Ovary (tissue), 9 donors: ENCODE results near the gene FGFBP2. TPM values are rescaled to one million over a fixed set of nuclear protein-coding genes. Genes with fewer than 3 reads are reported as not detected.

Experiments
- DNase-seq, 5 donors: peaks; one replicate each; pipeline ENCODE4 v3.0.0-alpha.2; 2019 to 2020
- H3K27ac ChIP-seq, 2 donors: fragments of 200-600 bp; one replicate each; pipeline versions ENCODE4 v1.5.1 to v1.8.0; 2019 to 2022
- H3K27me3 ChIP-seq: fragments of 200-600 bp; one replicate; pipeline ENCODE4 v1.8.0; 2022
- H3K36me3 ChIP-seq: fragments of 200-600 bp; sonication (generic); one replicate; pipeline ENCODE4 v1.5.1; 2019
- H3K4me1 ChIP-seq: one replicate; pipeline ENCODE4 v1.8.1; 2013; ENCODE audit warnings: mild to moderate bottlenecking, moderate library complexity; ENCODE audit not compliant: insufficient read depth
- H3K4me3 ChIP-seq: fragments of 200-600 bp; sonication (generic); one replicate; pipeline ENCODE4 v1.5.1; 2017
- H3K9me3 ChIP-seq, 2 donors: fragments of 200-600 bp in 1 of 2; sonication (generic) in 1 of 2; one replicate each; pipeline versions ENCODE4 v1.5.1 to v1.8.1; 2013 to 2019; ENCODE audit warnings: mild to moderate bottlenecking in 1 of 2, moderate library complexity in 1 of 2
- EP300 ChIP-seq: sonication (generic); formaldehyde crosslinking; IDR thresholded peaks from one replicate; pipeline ENCODE4 v1.6.1; 2017; ENCODE audit warnings: antibody characterized with exemption
- POLR2A ChIP-seq: fragments of 450-650 bp; IDR thresholded peaks from one replicate; pipeline ENCODE4 v1.6.1; 2017; ENCODE audit warnings: antibody characterized with exemption, mild to moderate bottlenecking, moderate library complexity
- WGBS, 3 donors: extraction: QIAGEN DNeasy Blood & Tissue Kit in 1 of 3; methylation state at CpG; one replicate each; pipeline versions ENCODE4 v1.1.5 to v1.1.7; 2013 to 2017; 5-methylcytosine and 5-hydroxymethylcytosine counted together
- intact Hi-C, 4 donors: fragments of 100-400 bp; cut with DNase I; formaldehyde crosslinking; loops; one replicate each; pipeline versions ENCODE4 v1.11.0 to v1.15.1; 2022 to 2023
- polyA plus RNA-seq, 2 donors: library from polyadenylated mRNA; stranded (reverse); fragments of 200-250 nt in 1 of 2; fragments of 350-450 nt in 1 of 2; fragmentation: Illumina TruSeq in 1 of 2; extraction: RNeasy Lipid Tissue Mini Kit (QIAGEN cat#74804) in 1 of 2; gene quantifications; one replicate each; pipeline ENCODE4 v1.2.3, GENCODE V29; 2013 to 2014
- total RNA-seq, 7 donors: library from RNA; depleted of rRNA in 2 of 7; stranded (reverse); fragments of >200 nt in 2 of 7; fragmentation: NEBNext Ultra II Directional in 3 of 7; extraction: Animal tissue kit (Norgen Biotek cat#: 25700) in 3 of 7; gene quantifications; one replicate each; pipeline versions ENCODE4 v1.1.0 to v1.2.4, GENCODE V29; 2016 to 2023
- TF ChIP-seq, protein P1 (sequence below), 3 donors: fragments of 450-650 bp in 2 of 3; fragments of 200-600 bp in 1 of 3; IDR thresholded peaks; one replicate each; pipeline versions ENCODE4 v1.5.1 to v1.8.0; 2016 to 2022; ENCODE audit warnings: antibody characterized with exemption in 3 of 3, mild to moderate bottlenecking in 1 of 3
- donor health status: DM: no; HTN: no; CAD: no; lungs with moderate emphysema.
- donor health status: DM: no; HTN: no; CAD: no.
- donor health status: Bipolar disorder and iron deficiency.
- donor health status: DM: yes; HTN: yes; CAD: no.
- donor health status: DM: no; HTN: no; CAD: no.
- donor health status: DM: yes; HTN: yes; CAD: no.

Gene FGFBP2
- total and polyA plus RNA-seq, 9 donors: 0.20 to 2.2 (median 1.0) TPM; not detected in 3

- Histone ChIP-seq H3K4me1 (no peaks in the 10 kb centered on the region), H3K36me3 (no peaks in the 10 kb centered on the region), H3K27me3 (no peaks in the 10 kb centered on the region), H3K4me3 (no peak overlapping the region), H3K27ac (no peak overlapping the region), H3K9me3 (no peaks in the 10 kb centered on the region)
- 35 to 42% (median 39%) methylated on average over 8 of the region's 8 CpGs for WGBS, 3 donors
- intact Hi-C loops: no loop called here
- no peak for DNase-seq
- no peak for TF ChIP-seq EP300
- TF ChIP-seq, protein P1, sequence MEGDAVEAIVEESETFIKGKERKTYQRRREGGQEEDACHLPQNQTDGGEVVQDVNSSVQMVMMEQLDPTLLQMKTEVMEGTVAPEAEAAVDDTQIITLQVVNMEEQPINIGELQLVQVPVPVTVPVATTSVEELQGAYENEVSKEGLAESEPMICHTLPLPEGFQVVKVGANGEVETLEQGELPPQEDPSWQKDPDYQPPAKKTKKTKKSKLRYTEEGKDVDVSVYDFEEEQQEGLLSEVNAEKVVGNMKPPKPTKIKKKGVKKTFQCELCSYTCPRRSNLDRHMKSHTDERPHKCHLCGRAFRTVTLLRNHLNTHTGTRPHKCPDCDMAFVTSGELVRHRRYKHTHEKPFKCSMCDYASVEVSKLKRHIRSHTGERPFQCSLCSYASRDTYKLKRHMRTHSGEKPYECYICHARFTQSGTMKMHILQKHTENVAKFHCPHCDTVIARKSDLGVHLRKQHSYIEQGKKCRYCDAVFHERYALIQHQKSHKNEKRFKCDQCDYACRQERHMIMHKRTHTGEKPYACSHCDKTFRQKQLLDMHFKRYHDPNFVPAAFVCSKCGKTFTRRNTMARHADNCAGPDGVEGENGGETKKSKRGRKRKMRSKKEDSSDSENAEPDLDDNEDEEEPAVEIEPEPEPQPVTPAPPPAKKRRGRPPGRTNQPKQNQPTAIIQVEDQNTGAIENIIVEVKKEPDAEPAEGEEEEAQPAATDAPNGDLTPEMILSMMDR (IDR thresholded peaks at IDR 0.05): no peak
Measured at GRCh38 chr4:15938182-15938581, 24.8 kb downstream of the FGFBP2 start.

GRCh38 chr4:15936495-15936894 is 26.5 kb downstream of the FGFBP2 start:
- no peak for TF ChIP-seq EP300
- no peak for TF ChIP-seq POLR2A
- TF ChIP-seq, protein P1 (IDR thresholded peaks at IDR 0.05): no peak
- H3K4me3 ChIP-seq: no peak overlapping the region
- no peak overlapping the region for H3K27ac ChIP-seq
- H3K27me3 ChIP-seq: no peaks in the 10 kb centered on the region
- no peaks in the 10 kb centered on the region for H3K36me3 ChIP-seq
- no peaks in the 10 kb centered on the region for H3K4me1 ChIP-seq
- intact Hi-C loops: no loop called here
- H3K9me3 ChIP-seq: no peaks in the 10 kb centered on the region
- DNase-seq: no peak
- WGBS, 3 donors: 67 to 90% (median 87%) methylated on average over 4 of the region's 4 CpGs

GRCh38 chr4:15935504-15936402 is 27.2 kb downstream of the FGFBP2 start:
- intact Hi-C loops: no loop called here
- Histone ChIP-seq H3K4me3 (no peak overlapping the region), H3K9me3 (no peaks in the 10 kb centered on the region), H3K27ac (no peak overlapping the region), H3K36me3 (no peaks in the 10 kb centered on the region), H3K4me1 (no peaks in the 10 kb centered on the region), H3K27me3 (no peaks in the 10 kb centered on the region)
- no peak for DNase-seq
- TF ChIP-seq, protein P1 (IDR thresholded peaks at IDR 0.05): no peak
- TF ChIP-seq EP300 (no peak), POLR2A (no peak)
- WGBS, 3 donors: 22 to 31% (median 24%) methylated on average over 10 of the region's 10 CpGs

- no peak overlapping the region for H3K4me3 ChIP-seq
- TF ChIP-seq, protein P1 (IDR thresholded peaks at IDR 0.05): no peak
- no peak for TF ChIP-seq EP300
- no peak for DNase-seq
- H3K9me3 ChIP-seq: no peaks in the 10 kb centered on the region
- H3K36me3 ChIP-seq: no peaks in the 10 kb centered on the region
- WGBS, 3 donors: 64 to 88% (median 87%) methylated on average over 3 of the region's 3 CpGs
- no peaks in the 10 kb centered on the region for H3K27me3 ChIP-seq
- no peaks in the 10 kb centered on the region for H3K4me1 ChIP-seq
- no peak overlapping the region for H3K27ac ChIP-seq
- intact Hi-C loops: no loop called here
Measured at GRCh38 chr4:15934259-15934658, 28.7 kb downstream of the FGFBP2 start.
